ENCODE measurements around the gene NFKB2. TPM values are rescaled to one million over a fixed set of nuclear protein-coding genes. Genes with fewer than 3 reads are reported as not detected.

The NFKB2 gene
- total RNA-seq, 1 donor = 20.3 TPM

- H3K79me2 ChIP-seq (ENCODE audit: insufficient read depth, low read length) = no peaks in the 10 kb centered on the region
- peak; percentile 87 for DNase-seq (ENCODE audit: insufficient read length, low spot score, missing footprints)
Observed at GRCh38 chr10:102384606-102385429, 10.7 kb upstream of the NFKB2 start.

GRCh38 chr10:102389894-102390293, 5.6 kb upstream of the NFKB2 start:
- no peak for DNase-seq (ENCODE audit: insufficient read length, low spot score, missing footprints)
- H3K27ac ChIP-seq (ENCODE audit: low read depth, low read length) = no peak overlapping the region
- H3K27me3 ChIP-seq (ENCODE audit: insufficient read depth, low read length) = no peaks in the 10 kb centered on the region
- H3K4me3 ChIP-seq (ENCODE audit: insufficient read depth, low read length) = no peak overlapping the region
- H3K4me1 ChIP-seq (ENCODE audit: insufficient read depth, low read length) = peaks cover 5% of the 10 kb centered on the region
- H4K20me1 ChIP-seq (ENCODE audit: insufficient read depth, low read length) = no peaks in the 10 kb centered on the region
- TF ChIP-seq CTCF (IDR thresholded peaks at IDR 0.05; ENCODE audit: extremely low read depth, low read depth, low read length) = no peak
- H3K9me3 ChIP-seq (ENCODE audit: low read depth, low read length) = no peaks in the 10 kb centered on the region
- no peaks in the 10 kb centered on the region for H3K79me2 ChIP-seq (ENCODE audit: insufficient read depth, low read length)
- no peak overlapping the region for H3K4me2 ChIP-seq (ENCODE audit: insufficient read depth, low read length)
- H3K36me3 ChIP-seq (ENCODE audit: insufficient read depth, low read length) = no peaks in the 10 kb centered on the region
- no peak overlapping the region for H2AFZ ChIP-seq (ENCODE audit: low read length)

More at GRCh38 chr10:102384606-102385429, 10.7 kb upstream of the NFKB2 start:
- Histone ChIP-seq H3K9me3 (ENCODE audit: low read depth, low read length) (no peaks in the 10 kb centered on the region), H3K27me3 (ENCODE audit: insufficient read depth, low read length) (no peaks in the 10 kb centered on the region), H3K27ac (ENCODE audit: low read depth, low read length) (no peak overlapping the region), H3K36me3 (ENCODE audit: insufficient read depth, low read length) (peaks cover 45% of the 10 kb centered on the region), H3K4me1 (ENCODE audit: insufficient read depth, low read length) (no peaks in the 10 kb centered on the region), H4K20me1 (ENCODE audit: insufficient read depth, low read length) (peaks cover 4% of the 10 kb centered on the region), H3K4me3 (ENCODE audit: insufficient read depth, low read length) (no peak overlapping the region), H3K4me2 (ENCODE audit: insufficient read depth, low read length) (no peak overlapping the region), H2AFZ (ENCODE audit: low read length) (no peak overlapping the region)
- TF ChIP-seq CTCF (IDR thresholded peaks at IDR 0.05; ENCODE audit: extremely low read depth, low read depth, low read length) = no peak

- TF ChIP-seq CTCF (IDR thresholded peaks at IDR 0.05; ENCODE audit: extremely low read depth, low read depth, low read length) = no peak
- H3K27me3 ChIP-seq (ENCODE audit: insufficient read depth, low read length) = no peaks in the 10 kb centered on the region
- H3K4me2 ChIP-seq (ENCODE audit: insufficient read depth, low read length) = no peak overlapping the region
- DNase-seq (ENCODE audit: insufficient read length, low spot score, missing footprints) = no peak
- peaks cover 14% of the 10 kb centered on the region for H3K4me1 ChIP-seq (ENCODE audit: insufficient read depth, low read length)
- no peaks in the 10 kb centered on the region for H4K20me1 ChIP-seq (ENCODE audit: insufficient read depth, low read length)
- no peaks in the 10 kb centered on the region for H3K9me3 ChIP-seq (ENCODE audit: low read depth, low read length)
- H3K36me3 ChIP-seq (ENCODE audit: insufficient read depth, low read length) = no peaks in the 10 kb centered on the region
- no peak overlapping the region for H2AFZ ChIP-seq (ENCODE audit: low read length)
- H3K4me3 ChIP-seq (ENCODE audit: insufficient read depth, low read length) = no peak overlapping the region
- no peak overlapping the region for H3K27ac ChIP-seq (ENCODE audit: low read depth, low read length)
- peaks cover 13% of the 10 kb centered on the region for H3K79me2 ChIP-seq (ENCODE audit: insufficient read depth, low read length)
Observed at GRCh38 chr10:102392306-102392705, 3.2 kb upstream of the NFKB2 start.

GRCh38 chr10:102393411-102394078, 2.0 kb upstream of the NFKB2 start:
- peak; percentile 85 for TF ChIP-seq CTCF (IDR thresholded peaks at IDR 0.05; ENCODE audit: extremely low read depth, low read depth, low read length)
- no peaks in the 10 kb centered on the region for H3K27me3 ChIP-seq (ENCODE audit: insufficient read depth, low read length)
- no peaks in the 10 kb centered on the region for H4K20me1 ChIP-seq (ENCODE audit: insufficient read depth, low read length)
- peaks cover 13% of the 10 kb centered on the region for H3K79me2 ChIP-seq (ENCODE audit: insufficient read depth, low read length)
- peak overlapping the region; percentile 95 for H3K27ac ChIP-seq (ENCODE audit: low read depth, low read length)
- H2AFZ ChIP-seq (ENCODE audit: low read length) = peak overlapping the region; percentile 87
- DNase-seq (ENCODE audit: insufficient read length, low spot score, missing footprints) = no peak
- H3K36me3 ChIP-seq (ENCODE audit: insufficient read depth, low read length) = peaks cover 11% of the 10 kb centered on the region
- H3K4me3 ChIP-seq (ENCODE audit: insufficient read depth, low read length) = peak overlapping the region; percentile 88
- peak overlapping the region; percentile 95 for H3K4me2 ChIP-seq (ENCODE audit: insufficient read depth, low read length)
- peaks cover 15% of the 10 kb centered on the region for H3K4me1 ChIP-seq (ENCODE audit: insufficient read depth, low read length)
- no peaks in the 10 kb centered on the region for H3K9me3 ChIP-seq (ENCODE audit: low read depth, low read length)

All from osteoblast (primary cell).